Endothelial cell of umbilical vein (primary cell): ENCODE results near the gene PLD2.
"Not testable (repeated sequence)": the region's sequence is repeated elsewhere in the genome, so short reads cannot be mapped to it uniquely, and the experiment has no call there.

Experiments used
- CTCF ChIP-seq, 2 donors: IDR thresholded peaks; 1 replicate in 1 of 2; 2 replicates in 1 of 2; pipeline ENCODE4 v1.5.1; 2011; ENCODE audit warnings: low read length in 2 of 2, mild to moderate bottlenecking in 2 of 2, moderate library complexity in 2 of 2, control low read depth in 1 of 2, inconsistent platforms in 1 of 2, low read depth in 1 of 2; ENCODE audit not compliant: insufficient read depth in 1 of 2; ENCODE audit errors: extremely low read depth in 1 of 2
- EZH2 ChIP-seq: IDR thresholded peaks from 2 replicates; pipeline ENCODE4 v1.6.1; 2012; ENCODE audit warnings: borderline replicate concordance, low read depth, mild to moderate bottlenecking, moderate library complexity, low read length, inconsistent platforms; ENCODE audit not compliant: severe bottlenecking
- GATA2 ChIP-seq: IDR thresholded peaks from 2 replicates; pipeline ENCODE4 v1.7.0; 2011; ENCODE audit warnings: low read depth, mild to moderate bottlenecking, moderate library complexity, mixed read lengths, low read length; ENCODE audit not compliant: insufficient read length, insufficient read depth
- JUN ChIP-seq: IDR thresholded peaks from 2 replicates; pipeline ENCODE4 v1.6.1; 2011; ENCODE audit warnings: borderline replicate concordance, low read depth; ENCODE audit not compliant: insufficient read length, insufficient read depth
- MAX ChIP-seq: IDR thresholded peaks from 2 replicates; pipeline ENCODE4 v1.6.1; 2011; ENCODE audit not compliant: insufficient read depth, insufficient read length
- MYC ChIP-seq: IDR thresholded peaks from one replicate; pipeline ENCODE4 v1.6.1; 2011; ENCODE audit warnings: mild to moderate bottlenecking, low read depth, low read length
- POLR2A ChIP-seq: IDR thresholded peaks from 2 replicates; pipeline ENCODE4 v1.6.1; 2012; ENCODE audit warnings: low read depth, mild to moderate bottlenecking, control low read depth, low read length
- POLR2AphosphoS5 ChIP-seq: IDR thresholded peaks from 2 replicates; pipeline ENCODE4 v1.6.1; 2012; ENCODE audit warnings: low read depth, mild to moderate bottlenecking, control low read depth, low read length, moderate library complexity; ENCODE audit not compliant: insufficient read depth

GRCh38 chr17:4832829-4833177, 25.9 kb downstream of the PLD2 start:
- not testable (repeated sequence) for TF ChIP-seq CTCF (IDR thresholded peaks at IDR 0.05; ENCODE audit: extremely low read depth in 1 of 2, insufficient read depth in 1 of 2, low read depth in 1 of 2, low read length in 2 of 2); POLR2AphosphoS5; POLR2A; EZH2; MAX; MYC; JUN; GATA2
